GM18502 (cell line): ENCODE data around the gene MAGEE2.
"Not testable (repeated sequence)": the region's sequence is repeated elsewhere in the genome, so short reads cannot be mapped to it uniquely, and the experiment has no call there.

ENCODE experiments used
- ATAC-seq: cut with Tn5 transposase; IDR thresholded peaks from one replicate; pipeline ENCODE4 v1.9.1; 2021; ENCODE audit warnings: mild to moderate bottlenecking; ENCODE audit not compliant: unreplicated experiment, poor library complexity

MAGEE2 gene

GRCh38 chrX:75784680-75785491 is at the start of gene MAGEE2:
Gene MAGEE2, minus strand, starts transcription at chrX:75785254. Its CDS starts 203 bp downstream, at chrX:75785051.
- no peak for ATAC-seq

- no peak for ATAC-seq
Measured at GRCh38 chrX:75786290-75786689, 1.2 kb upstream of the MAGEE2 start.

- no peak for ATAC-seq
Measured at GRCh38 chrX:75781611-75782010, 3.4 kb downstream of the MAGEE2 start.

GRCh38 chrX:75768063-75768462 is 17.0 kb downstream of the MAGEE2 start:
- ATAC-seq = not testable (repeated sequence)

- ATAC-seq = no peak
Measured at GRCh38 chrX:75748431-75748830, 36.6 kb downstream of the MAGEE2 start.

GRCh38 chrX:75746891-75747639 is 38.0 kb downstream of the MAGEE2 start:
- peak; percentile 89 for ATAC-seq
